Epithelial cell of esophagus (primary cell): ENCODE measurements around the gene GPR32.

ENCODE experiments used
- DNase-seq: peaks from one replicate; pipeline ENCODE4 v3.0.0; 2010; ENCODE audit warnings: low read depth
- H3K4me3 ChIP-seq: 2 replicates; pipeline ENCODE4 v1.5.1; 2011; ENCODE audit warnings: mild to moderate bottlenecking, low read length, control low read depth
- CTCF ChIP-seq: IDR thresholded peaks from 2 replicates; pipeline ENCODE4 v1.5.1; 2011; ENCODE audit warnings: low read depth, mild to moderate bottlenecking, low read length, control low read depth, inconsistent platforms; ENCODE audit not compliant: insufficient read depth; ENCODE audit errors: missing control alignments

Gene GPR32

GRCh38 chr19:50790922-50791467 is 20.7 kb downstream of the GPR32 start:
- TF ChIP-seq CTCF, result no peak
- no peak for DNase-seq
- H3K4me3 ChIP-seq, result no peak overlapping the region

GRCh38 chr19:50791594-50792271 is 21.5 kb downstream of the GPR32 start:
- H3K4me3 ChIP-seq, result no peak overlapping the region
- DNase-seq, result no peak
- TF ChIP-seq CTCF, result no peak

GRCh38 chr19:50792272-50793250 is 22.3 kb downstream of the GPR32 start:
- no peak for DNase-seq
- H3K4me3 ChIP-seq, result no peak overlapping the region
- TF ChIP-seq CTCF, result no peak

GRCh38 chr19:50793558-50794065 is 23.3 kb downstream of the GPR32 start:
- DNase-seq, result no peak
- no peak overlapping the region for H3K4me3 ChIP-seq
- no peak for TF ChIP-seq CTCF

GRCh38 chr19:50794074-50794875 is 24.0 kb downstream of the GPR32 start:
- H3K4me3 ChIP-seq, result no peak overlapping the region
- peak; percentile 20 for TF ChIP-seq CTCF
- no peak for DNase-seq
